Body of pancreas (tissue), 4 donors: ENCODE data around the gene LSAMP.
"Not testable (repeated sequence)": the region's sequence is repeated elsewhere in the genome, so short reads cannot be mapped to it uniquely, and the experiment has no call there.

ENCODE experiments used
- CTCF ChIP-seq, 7 experiments: fragments of 450-650 bp in 4 of 7; fragments of 200-600 bp in 3 of 7; sonication (generic) in 3 of 7; IDR thresholded peaks; one replicate each; pipeline ENCODE4 v1.5.1; 2016 to 2019; ENCODE audit warnings: antibody characterized with exemption in 7 of 7
- POLR2A ChIP-seq, 3 donors: fragments of 450-650 bp; IDR thresholded peaks; one replicate each; pipeline ENCODE4 v1.6.1; 2016; ENCODE audit warnings: antibody characterized with exemption in 3 of 3, mild to moderate bottlenecking in 2 of 3

DNA sequence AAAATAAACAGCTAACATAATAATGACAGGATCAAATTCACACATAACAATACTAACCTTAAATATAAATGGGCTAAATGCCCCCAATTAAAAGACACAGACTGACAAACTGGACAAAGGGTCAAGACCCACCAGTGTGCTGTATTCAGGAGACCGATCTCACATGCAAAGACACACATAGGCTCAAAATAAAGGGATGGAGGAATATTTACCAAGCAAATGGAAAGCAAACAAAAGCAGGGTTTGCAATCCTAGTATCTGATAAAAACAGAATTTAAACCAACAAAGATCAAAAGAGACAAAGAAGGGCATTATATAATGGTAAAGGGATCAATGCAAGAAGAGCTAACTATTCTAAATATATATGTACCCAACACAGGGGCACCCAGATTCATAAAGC, 692.3 kb downstream of the LSAMP start:
- TF ChIP-seq CTCF, POLR2A (IDR thresholded peaks at IDR 0.05): not testable (repeated sequence)
